ENCODE data around the gene ERC2. TPM values are rescaled to one million over a fixed set of nuclear protein-coding genes. Genes with fewer than 3 reads are reported as not detected.

ERC2 gene
- total and polyA plus RNA-seq, 7 donors: 0.52 to 5.7 (median 1.2) TPM; not detected in 2

GRCh38 chr3:55904716-55905115 lies 563.6 kb downstream of the ERC2 start:
- WGBS, 2 donors: 66 to 67% methylated on average over 6 of the region's 6 CpGs
- TF ChIP-seq POLR2A (IDR thresholded peaks at IDR 0.05) (no peak), POLR2AphosphoS5 (IDR thresholded peaks at IDR 0.05) (no peak), CTCF (IDR thresholded peaks at IDR 0.05) (no peak), EP300 (IDR thresholded peaks at IDR 0.05) (no peak)
- intact Hi-C loops (cut with DNase I): no loop called here
- Histone ChIP-seq H3K27me3 (no peaks in the 10 kb centered on the region), H3K4me3 (no peak overlapping the region), H3K4me1 (peaks cover 0 to 8% (median 1%) of the 10 kb centered on the region in 4 donors), H3K27ac (no peak overlapping the region), H3K9me3 (no peaks in the 10 kb centered on the region), H3K36me3 (no peaks in the 10 kb centered on the region)
- no peak for DNase-seq

GRCh38 chr3:55903680-55904079 lies 564.6 kb downstream of the ERC2 start:
- no peak for DNase-seq
- H3K27ac ChIP-seq: no peak overlapping the region
- no peaks in the 10 kb centered on the region for H3K9me3 ChIP-seq
- TF ChIP-seq EP300 (IDR thresholded peaks at IDR 0.05): no peak
- TF ChIP-seq POLR2AphosphoS5 (IDR thresholded peaks at IDR 0.05): peak in 2 of 4 donors; percentile 22 to 59
- no peaks in the 10 kb centered on the region for H3K27me3 ChIP-seq
- H3K4me1 ChIP-seq: peaks cover 0 to 8% (median 1%) of the 10 kb centered on the region in 4 donors
- 82 to 86% methylated on average over 3 of the region's 3 CpGs for WGBS, 2 donors
- H3K36me3 ChIP-seq: no peaks in the 10 kb centered on the region
- H3K4me3 ChIP-seq: no peak overlapping the region
- intact Hi-C loops (cut with DNase I): no loop called here

GRCh38 chr3:55902221-55902900 lies 565.9 kb downstream of the ERC2 start:
- no peak overlapping the region for H3K27ac ChIP-seq
- no peak for DNase-seq
- no peaks in the 10 kb centered on the region for H3K9me3 ChIP-seq
- WGBS, 2 donors: 86 to 89% methylated on average over 14 of the region's 14 CpGs
- H3K4me3 ChIP-seq: no peak overlapping the region
- H3K36me3 ChIP-seq: no peaks in the 10 kb centered on the region
- TF ChIP-seq POLR2A (IDR thresholded peaks at IDR 0.05) (no peak), POLR2AphosphoS5 (IDR thresholded peaks at IDR 0.05) (no peak), EP300 (IDR thresholded peaks at IDR 0.05) (no peak), CTCF (IDR thresholded peaks at IDR 0.05) (no peak)
- no peaks in the 10 kb centered on the region for H3K27me3 ChIP-seq
- H3K4me1 ChIP-seq: peaks cover 0 to 8% (median 1%) of the 10 kb centered on the region in 4 donors
- intact Hi-C loops (cut with DNase I): no loop called here

GRCh38 chr3:55899887-55900286 lies 568.4 kb downstream of the ERC2 start:
- H3K27ac ChIP-seq: no peak overlapping the region
- WGBS, 2 donors: 76 to 83% methylated on average over 3 of the region's 3 CpGs
- no peaks in the 10 kb centered on the region for H3K27me3 ChIP-seq
- peaks cover 0 to 8% (median 1%) of the 10 kb centered on the region in 4 donors for H3K4me1 ChIP-seq
- no peak for TF ChIP-seq EP300 (IDR thresholded peaks at IDR 0.05)
- no peak for TF ChIP-seq CTCF (IDR thresholded peaks at IDR 0.05)
- TF ChIP-seq POLR2A (IDR thresholded peaks at IDR 0.05): no peak
- no peak for TF ChIP-seq POLR2AphosphoS5 (IDR thresholded peaks at IDR 0.05)
- no peak overlapping the region for H3K4me3 ChIP-seq
- H3K9me3 ChIP-seq: no peaks in the 10 kb centered on the region
- DNase-seq: no peak
- H3K36me3 ChIP-seq: no peaks in the 10 kb centered on the region
- intact Hi-C loops (cut with DNase I): no loop called here

GRCh38 chr3:55897573-55898224 lies 570.6 kb downstream of the ERC2 start:
- DNase-seq: no peak
- no peaks in the 10 kb centered on the region for H3K9me3 ChIP-seq
- H3K27ac ChIP-seq: no peak overlapping the region
- no peaks in the 10 kb centered on the region for H3K4me1 ChIP-seq
- 32 to 56% methylated on average over 4 of the region's 4 CpGs for WGBS, 2 donors
- intact Hi-C loops (cut with DNase I): no loop called here
- H3K4me3 ChIP-seq: no peak overlapping the region
- no peaks in the 10 kb centered on the region for H3K27me3 ChIP-seq
- no peaks in the 10 kb centered on the region for H3K36me3 ChIP-seq
- TF ChIP-seq EP300 (IDR thresholded peaks at IDR 0.05) (no peak), CTCF (IDR thresholded peaks at IDR 0.05) (peak in 1 of 4 experiments; percentile 12)
